H9 (cell line): Measurements from ENCODE around the gene KCTD17. TPM values are rescaled to one million over a fixed set of nuclear protein-coding genes. Genes with fewer than 3 reads are reported as not detected.

Experiments
- DNase-seq: peaks from one replicate; pipeline ENCODE4 v3.0.0-alpha.2; 2017
- H2AFZ ChIP-seq: one replicate; pipeline ENCODE4 v1.6.1; 2013; ENCODE audit warnings: mild to moderate bottlenecking, low read length, control low read depth, moderate library complexity
- H2AK5ac ChIP-seq: 2 replicates; pipeline ENCODE4 v1.6.1; 2013; ENCODE audit warnings: low read length, control low read depth, mixed read lengths; ENCODE audit not compliant: insufficient read length
- H2BK120ac ChIP-seq: one replicate; pipeline ENCODE4 v1.6.1; 2013; ENCODE audit warnings: low read depth, mild to moderate bottlenecking, low read length, control low read depth, inconsistent platforms; ENCODE audit not compliant: poor library complexity, severe bottlenecking
- H2BK12ac ChIP-seq: 2 replicates; pipeline ENCODE4 v1.6.1; 2013; ENCODE audit warnings: low read length, control low read depth, mixed read lengths, low read depth; ENCODE audit not compliant: insufficient read length
- H2BK15ac ChIP-seq: 2 replicates; pipeline ENCODE4 v1.6.1; 2013; ENCODE audit warnings: low read depth, low read length, control low read depth
- H2BK20ac ChIP-seq: one replicate; pipeline ENCODE4 v1.6.1; 2013; ENCODE audit warnings: low read depth, mild to moderate bottlenecking, low read length, control low read depth, inconsistent platforms; ENCODE audit not compliant: poor library complexity, severe bottlenecking
- H2BK5ac ChIP-seq: 2 replicates; pipeline ENCODE4 v1.6.1; 2013; ENCODE audit warnings: low read length, control low read depth, mixed read lengths; ENCODE audit not compliant: insufficient read length
- H3K14ac ChIP-seq: 2 replicates; pipeline ENCODE4 v1.6.1; 2013; ENCODE audit warnings: low read length, control low read depth; ENCODE audit not compliant: insufficient read depth
- H3K18ac ChIP-seq: 2 replicates; pipeline ENCODE4 v1.6.1; 2013; ENCODE audit warnings: low read depth, mild to moderate bottlenecking, mixed read lengths, low read length, control low read depth; ENCODE audit not compliant: insufficient read length
- H3K23ac ChIP-seq: 2 replicates; pipeline ENCODE4 v1.6.1; 2013; ENCODE audit warnings: low read length, control low read depth, mixed read lengths, low read depth; ENCODE audit not compliant: insufficient read length
- H3K23me2 ChIP-seq: 2 replicates; pipeline ENCODE4 v1.6.1; 2013; ENCODE audit warnings: low read depth, mild to moderate bottlenecking, mixed read lengths, low read length, control low read depth; ENCODE audit not compliant: insufficient read length, poor library complexity, severe bottlenecking
- H3K27ac ChIP-seq: 2 replicates; pipeline ENCODE4 v1.5.1; 2013; ENCODE audit warnings: low read length, control low read depth, mixed read lengths, low read depth; ENCODE audit not compliant: insufficient read length
- H3K27me3 ChIP-seq: 2 replicates; pipeline ENCODE4 v1.6.1; 2013; ENCODE audit warnings: low read length, control low read depth, inconsistent platforms; ENCODE audit not compliant: insufficient read depth
- H3K4ac ChIP-seq: 2 replicates; pipeline ENCODE4 v1.6.1; 2013; ENCODE audit warnings: low read depth, mild to moderate bottlenecking, control low read depth, inconsistent platforms, low read length, moderate library complexity
- H3K4me1 ChIP-seq: 2 replicates; pipeline ENCODE4 v1.6.1; 2013; ENCODE audit warnings: low read length, control low read depth, inconsistent platforms; ENCODE audit not compliant: insufficient read depth
- H3K4me2 ChIP-seq: 2 replicates; pipeline ENCODE4 v1.6.1; 2013; ENCODE audit warnings: low read length, control low read depth, mixed read lengths; ENCODE audit not compliant: insufficient read length, insufficient read depth
- H3K56ac ChIP-seq: 2 replicates; pipeline ENCODE4 v1.6.1; 2013; ENCODE audit warnings: low read depth, mild to moderate bottlenecking, mixed read lengths, low read length, control low read depth; ENCODE audit not compliant: insufficient read length
- H3K79me1 ChIP-seq: 2 replicates; pipeline ENCODE4 v1.6.1; 2013; ENCODE audit warnings: low read depth, mild to moderate bottlenecking, moderate library complexity, low read length, control low read depth, inconsistent platforms; ENCODE audit not compliant: insufficient read depth, poor library complexity, severe bottlenecking
- H3K79me2 ChIP-seq: 2 replicates; pipeline ENCODE4 v1.6.1; 2013; ENCODE audit warnings: low read length, control low read depth, inconsistent platforms; ENCODE audit not compliant: insufficient read depth
- H3K9ac ChIP-seq: 2 replicates; pipeline ENCODE4 v1.6.1; 2013; ENCODE audit warnings: low read length, control low read depth, mixed read lengths; ENCODE audit not compliant: insufficient read length; ENCODE audit errors: extremely low read depth
- H3K9me3 ChIP-seq: one replicate; pipeline ENCODE4 v1.6.1; 2013; ENCODE audit warnings: low read depth, low read length, inconsistent platforms; ENCODE audit not compliant: control insufficient read depth
- H3T11ph ChIP-seq: one replicate; pipeline ENCODE4 v1.6.1; 2013; ENCODE audit warnings: mild to moderate bottlenecking, low read length, control low read depth, inconsistent platforms
- H4K20me1 ChIP-seq: one replicate; pipeline ENCODE4 v1.6.1; 2013; ENCODE audit not compliant: control insufficient read depth, insufficient read length, insufficient read depth
- H4K5ac ChIP-seq: 2 replicates; pipeline ENCODE4 v1.6.1; 2013; ENCODE audit warnings: low read depth, mild to moderate bottlenecking, mixed read lengths, low read length, control low read depth; ENCODE audit not compliant: insufficient read length
- H4K8ac ChIP-seq: replicated peaks from 2 replicates; pipeline ENCODE4 v1.6.1; 2013; ENCODE audit warnings: low read length, control low read depth, mixed read lengths, low read depth; ENCODE audit not compliant: insufficient read length
- H4K91ac ChIP-seq: 2 replicates; pipeline ENCODE4 v1.6.1; 2013; ENCODE audit warnings: low read depth, mild to moderate bottlenecking, moderate library complexity, mixed read lengths, low read length, control low read depth; ENCODE audit not compliant: insufficient read length
- H3K27ac Mint-ChIP-seq, 3 experiments: 2 replicates in 2 of 3; 3 replicates in 1 of 3; pipeline ENCODE4 v1.8.0; 2020 to 2021; ENCODE audit warnings: mixed read lengths in 3 of 3, mild to moderate bottlenecking in 1 of 3, moderate library complexity in 1 of 3
- H3K27me3 Mint-ChIP-seq: 2 replicates; pipeline ENCODE4 v1.8.0; 2021; ENCODE audit warnings: low read depth, mild to moderate bottlenecking, moderate library complexity, mixed read lengths
- H3K36me3 Mint-ChIP-seq, 3 experiments: 2 replicates in 2 of 3; 3 replicates in 1 of 3; pipeline ENCODE4 v1.8.0; 2020 to 2021; ENCODE audit warnings: low read depth in 3 of 3, mixed read lengths in 3 of 3; ENCODE audit not compliant: insufficient read depth in 1 of 3
- H3K4me1 Mint-ChIP-seq, 2 experiments: 2 replicates each; pipeline ENCODE4 v1.8.0; 2020; ENCODE audit warnings: mixed read lengths in 2 of 2
- H3K4me3 Mint-ChIP-seq, 2 experiments: 2 replicates in 1 of 2; 3 replicates in 1 of 2; pipeline ENCODE4 v1.8.0; 2020 to 2021; ENCODE audit warnings: mild to moderate bottlenecking in 2 of 2, mixed read lengths in 2 of 2, moderate library complexity in 1 of 2
- H3K9me3 Mint-ChIP-seq, 2 experiments: 2 replicates in 1 of 2; 3 replicates in 1 of 2; pipeline ENCODE4 v1.8.0; 2020; ENCODE audit warnings: mild to moderate bottlenecking in 2 of 2, mixed read lengths in 2 of 2, moderate library complexity in 1 of 2
- CTCF ChIP-seq: fragments of 200-600 bp; sonication (generic); conservative IDR thresholded peaks from 3 replicates; pipeline ENCODE4 v1.8.0; 2021; ENCODE audit warnings: antibody characterized with exemption, mild to moderate bottlenecking
- WGBS: extraction: QIAGEN DNeasy Blood & Tissue Kit; methylation state at CpG from one replicate; pipeline ENCODE4 v1.1.7; 2013; ENCODE audit warnings: missing lambda C conversion rate, low lambda C conversion rate, mixed read lengths; ENCODE audit not compliant: insufficient read length; ENCODE audit errors: extremely low coverage; 5-methylcytosine and 5-hydroxymethylcytosine counted together
- total RNA-seq: library from RNA; stranded (reverse); gene quantifications from 2 replicates; pipeline ENCODE4 v1.2.1, GENCODE V29; 2021

Gene KCTD17
- total RNA-seq, 1 experiment from 2014 or later, result 34.1 TPM

GRCh38 chr22:37098976-37099591 lies 47.5 kb downstream of the KCTD17 start:
- no peak overlapping the region for H3K27ac Mint-ChIP-seq
- Histone ChIP-seq H3K56ac (no peak overlapping the region), H3K4me2 (no peak overlapping the region), H3K14ac (no peak overlapping the region), H4K8ac (no peak overlapping the region), H2BK12ac (no peak overlapping the region), H3K79me2 (no peaks in the 10 kb centered on the region), H3K27me3 (peaks cover 8% of the 10 kb centered on the region; the same call in 1 of the 2 replicates), H2AK5ac (no peak overlapping the region), H4K5ac (no peak overlapping the region), H2BK5ac (no peak overlapping the region), H3K9me3 (no peaks in the 10 kb centered on the region), H3K4me1 (no peaks in the 10 kb centered on the region), H2AFZ (no peak overlapping the region), H4K20me1 (peaks cover 2% of the 10 kb centered on the region), H2BK120ac (no peak overlapping the region), H3K79me1 (no peaks in the 10 kb centered on the region), H3K18ac (no peak overlapping the region), H2BK15ac (no peak overlapping the region), H3K27ac (no peak overlapping the region), H3K4ac (no peak overlapping the region), H3K23me2 (no peaks in the 10 kb centered on the region), H3T11ph (no peak overlapping the region), H3K23ac (no peak overlapping the region), H3K9ac (no peak overlapping the region), H2BK20ac (no peak overlapping the region), H4K91ac (no peak overlapping the region)
- H3K27me3 Mint-ChIP-seq, result peaks cover 76% of the 10 kb centered on the region
- peak; percentile 60; the same call in 2 of the 3 replicates for TF ChIP-seq CTCF
- H3K9me3 Mint-ChIP-seq, result no peaks in the 10 kb centered on the region
- peak; percentile 62 for DNase-seq
- no peak overlapping the region; a peak in 1 of 5 replicates for H3K4me3 Mint-ChIP-seq
- no CpG with 5 or more reads among the region's 10 CpGs for WGBS
- H3K4me1 Mint-ChIP-seq, result peaks cover 12 to 31% of the 10 kb centered on the region in 2 experiments
- no peaks in the 10 kb centered on the region for H3K36me3 Mint-ChIP-seq
